GM12874 (cell line): ENCODE measurements around the gene NLN.

Experiments used
- TF ChIP-seq, protein P1 (sequence below): IDR thresholded peaks from 2 replicates; pipeline ENCODE4 v1.5.1; 2011; ENCODE audit warnings: low read depth, mild to moderate bottlenecking, control low read depth, low read length, moderate library complexity; ENCODE audit not compliant: insufficient read depth

NLN gene

DNA sequence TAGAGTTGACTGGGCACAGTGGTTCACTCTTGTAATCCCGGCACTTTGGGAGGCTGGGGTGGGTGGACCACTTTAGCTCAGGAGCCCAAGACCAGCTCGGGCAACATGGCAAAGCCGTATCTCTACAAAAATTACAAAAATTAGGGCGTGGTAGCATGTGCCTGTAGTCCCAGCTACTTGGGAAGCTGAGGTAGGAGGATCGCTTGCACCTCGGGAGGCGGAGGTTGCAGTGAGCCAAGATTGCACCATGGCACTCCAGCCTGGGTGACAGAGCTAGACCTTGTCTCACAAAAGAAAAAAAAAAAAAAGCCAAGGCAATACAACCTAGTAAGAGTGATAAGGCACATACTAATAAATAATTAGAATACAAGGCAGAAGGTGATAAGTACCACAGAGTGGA is 15.8 kb downstream of the NLN start:
- TF ChIP-seq, protein P1, sequence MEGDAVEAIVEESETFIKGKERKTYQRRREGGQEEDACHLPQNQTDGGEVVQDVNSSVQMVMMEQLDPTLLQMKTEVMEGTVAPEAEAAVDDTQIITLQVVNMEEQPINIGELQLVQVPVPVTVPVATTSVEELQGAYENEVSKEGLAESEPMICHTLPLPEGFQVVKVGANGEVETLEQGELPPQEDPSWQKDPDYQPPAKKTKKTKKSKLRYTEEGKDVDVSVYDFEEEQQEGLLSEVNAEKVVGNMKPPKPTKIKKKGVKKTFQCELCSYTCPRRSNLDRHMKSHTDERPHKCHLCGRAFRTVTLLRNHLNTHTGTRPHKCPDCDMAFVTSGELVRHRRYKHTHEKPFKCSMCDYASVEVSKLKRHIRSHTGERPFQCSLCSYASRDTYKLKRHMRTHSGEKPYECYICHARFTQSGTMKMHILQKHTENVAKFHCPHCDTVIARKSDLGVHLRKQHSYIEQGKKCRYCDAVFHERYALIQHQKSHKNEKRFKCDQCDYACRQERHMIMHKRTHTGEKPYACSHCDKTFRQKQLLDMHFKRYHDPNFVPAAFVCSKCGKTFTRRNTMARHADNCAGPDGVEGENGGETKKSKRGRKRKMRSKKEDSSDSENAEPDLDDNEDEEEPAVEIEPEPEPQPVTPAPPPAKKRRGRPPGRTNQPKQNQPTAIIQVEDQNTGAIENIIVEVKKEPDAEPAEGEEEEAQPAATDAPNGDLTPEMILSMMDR, result no peak

GRCh38 chr5:65738305-65738704 is 16.3 kb downstream of the NLN start:
- TF ChIP-seq, protein P1, result no peak

- TF ChIP-seq, protein P1, result no peak
Measured at GRCh38 chr5:65739162-65739561, 17.2 kb downstream of the NLN start.

GRCh38 chr5:65742565-65743231 is 20.7 kb downstream of the NLN start:
- TF ChIP-seq, protein P1, result peak; percentile 47; the same call in 1 of the 2 replicates

- TF ChIP-seq, protein P1, result no peak
Measured at GRCh38 chr5:65749221-65749844, 27.3 kb downstream of the NLN start.

GRCh38 chr5:65749956-65750355 is 28.0 kb downstream of the NLN start:
- TF ChIP-seq, protein P1, result no peak

GRCh38 chr5:65750938-65751337 is 28.9 kb downstream of the NLN start:
- TF ChIP-seq, protein P1, result no peak
